IPS DF 6.9 (cell line): ENCODE data around the gene RAD21L1.

Source experiments
- DNase-seq: peaks from one replicate; pipeline ENCODE4 v3.0.0-alpha.2; 2013; ENCODE audit warnings: low read depth, low spot score
- H3K27ac ChIP-seq: one replicate; pipeline ENCODE4 v1.5.1; 2013; ENCODE audit warnings: low read length, control low read depth
- H3K27me3 ChIP-seq: 2 replicates; pipeline ENCODE4 v1.6.1; 2013; ENCODE audit warnings: mild to moderate bottlenecking, low read length; ENCODE audit not compliant: control insufficient read depth, insufficient read depth
- H3K36me3 ChIP-seq: 2 replicates; pipeline ENCODE4 v1.6.1; 2013; ENCODE audit warnings: low read length; ENCODE audit not compliant: control insufficient read depth, insufficient read depth
- H3K4me1 ChIP-seq: 2 replicates; pipeline ENCODE4 v1.6.1; 2013; ENCODE audit warnings: low read length; ENCODE audit not compliant: control insufficient read depth, insufficient read depth
- H3K4me3 ChIP-seq: 2 replicates; pipeline ENCODE4 v1.5.1; 2013; ENCODE audit warnings: mild to moderate bottlenecking, low read length
- H3K9me3 ChIP-seq: 2 replicates; pipeline ENCODE4 v1.6.1; 2013; ENCODE audit warnings: low read length, inconsistent platforms; ENCODE audit not compliant: control insufficient read depth, insufficient read depth
- WGBS: extraction: QIAGEN DNeasy Blood & Tissue Kit; methylation state at CpG from one replicate; pipeline ENCODE4 v1.1.7; 2013; ENCODE audit warnings: mixed read lengths, missing lambda C conversion rate; ENCODE audit not compliant: insufficient read length, insufficient coverage; 5-methylcytosine and 5-hydroxymethylcytosine counted together

Gene RAD21L1

GRCh38 chr20:1199212-1199873 is 26.5 kb upstream of the RAD21L1 start:
- WGBS, result no CpG with 5 or more reads among the region's 7 CpGs
- H3K27me3 ChIP-seq, result no peaks in the 10 kb centered on the region
- no peak overlapping the region for H3K4me3 ChIP-seq
- no peak overlapping the region for H3K27ac ChIP-seq
- no peak for DNase-seq
- H3K36me3 ChIP-seq, result no peaks in the 10 kb centered on the region
- H3K9me3 ChIP-seq, result no peaks in the 10 kb centered on the region
- H3K4me1 ChIP-seq, result no peaks in the 10 kb centered on the region

GRCh38 chr20:1199964-1200363 is 25.9 kb upstream of the RAD21L1 start:
- Histone ChIP-seq H3K27ac (no peak overlapping the region), H3K36me3 (no peaks in the 10 kb centered on the region), H3K9me3 (no peaks in the 10 kb centered on the region), H3K27me3 (no peaks in the 10 kb centered on the region), H3K4me1 (no peaks in the 10 kb centered on the region), H3K4me3 (no peak overlapping the region)
- no CpG with 5 or more reads among the region's 1 CpG for WGBS
- DNase-seq, result no peak

- DNase-seq, result no peak
- no peaks in the 10 kb centered on the region for H3K36me3 ChIP-seq
- no peaks in the 10 kb centered on the region for H3K4me1 ChIP-seq
- no peak within 1 kb of the TSS for H3K4me3 ChIP-seq
- H3K27ac ChIP-seq, result no peak within 1 kb of the TSS
- no peaks in the 10 kb centered on the region for H3K9me3 ChIP-seq
- no peaks in the 10 kb centered on the region for H3K27me3 ChIP-seq
- no CpG with 5 or more reads among the region's 5 CpGs for WGBS
Observed at GRCh38 chr20:1202762-1203504, 22.9 kb upstream of the RAD21L1 start, which contains the start of gene C20orf202. Gene C20orf202 (plus strand): TSS chr20:1203454. CDS start chr20:1203586, 132 bp downstream.

GRCh38 chr20:1203630-1204029 is 22.2 kb upstream of the RAD21L1 start:
- no peaks in the 10 kb centered on the region for H3K27me3 ChIP-seq
- no peaks in the 10 kb centered on the region for H3K4me1 ChIP-seq
- H3K4me3 ChIP-seq, result no peak overlapping the region
- no peak overlapping the region for H3K27ac ChIP-seq
- DNase-seq, result no peak
- H3K36me3 ChIP-seq, result no peaks in the 10 kb centered on the region
- no CpG with 5 or more reads among the region's 5 CpGs for WGBS
- no peaks in the 10 kb centered on the region for H3K9me3 ChIP-seq

GRCh38 chr20:1204113-1204512 is 21.7 kb upstream of the RAD21L1 start:
- no peaks in the 10 kb centered on the region for H3K36me3 ChIP-seq
- no peaks in the 10 kb centered on the region for H3K27me3 ChIP-seq
- H3K9me3 ChIP-seq, result no peaks in the 10 kb centered on the region
- no CpG with 5 or more reads among the region's 5 CpGs for WGBS
- no peaks in the 10 kb centered on the region for H3K4me1 ChIP-seq
- H3K27ac ChIP-seq, result no peak overlapping the region
- H3K4me3 ChIP-seq, result no peak overlapping the region
- no peak for DNase-seq

- no peak overlapping the region for H3K4me3 ChIP-seq
- H3K27me3 ChIP-seq, result no peaks in the 10 kb centered on the region
- DNase-seq, result no peak
- no peaks in the 10 kb centered on the region for H3K9me3 ChIP-seq
- WGBS, result no CpG with 5 or more reads among the region's 2 CpGs
- no peaks in the 10 kb centered on the region for H3K36me3 ChIP-seq
- no peaks in the 10 kb centered on the region for H3K4me1 ChIP-seq
- no peak overlapping the region for H3K27ac ChIP-seq
Observed at GRCh38 chr20:1204576-1204975, 21.3 kb upstream of the RAD21L1 start.

- no peaks in the 10 kb centered on the region for H3K4me1 ChIP-seq
- DNase-seq, result no peak
- no peaks in the 10 kb centered on the region for H3K9me3 ChIP-seq
- H3K27ac ChIP-seq, result no peak overlapping the region
- no peak overlapping the region for H3K4me3 ChIP-seq
- WGBS, result no CpG with 5 or more reads among the region's 8 CpGs
- no peaks in the 10 kb centered on the region for H3K36me3 ChIP-seq
- no peaks in the 10 kb centered on the region for H3K27me3 ChIP-seq
Observed at GRCh38 chr20:1205802-1206201, 20.0 kb upstream of the RAD21L1 start.

- no peaks in the 10 kb centered on the region for H3K27me3 ChIP-seq
- no peak overlapping the region for H3K4me3 ChIP-seq
- no peaks in the 10 kb centered on the region for H3K4me1 ChIP-seq
- no peak overlapping the region for H3K27ac ChIP-seq
- no peaks in the 10 kb centered on the region for H3K9me3 ChIP-seq
- H3K36me3 ChIP-seq, result no peaks in the 10 kb centered on the region
- WGBS, result no CpG with 5 or more reads among the region's 19 CpGs
- DNase-seq, result no peak
Observed at GRCh38 chr20:1206366-1207148, 19.3 kb upstream of the RAD21L1 start.

- Histone ChIP-seq H3K9me3 (no peaks in the 10 kb centered on the region), H3K36me3 (no peaks in the 10 kb centered on the region), H3K4me3 (no peak overlapping the region), H3K27ac (no peak overlapping the region), H3K4me1 (0 out of 2 replicates have a peak, but pooled peaks cover 2% of the 10 kb centered on the region), H3K27me3 (no peaks in the 10 kb centered on the region)
- DNase-seq, result no peak
- no CpG with 5 or more reads among the region's 3 CpGs for WGBS
Observed at GRCh38 chr20:1207293-1207878, 18.5 kb upstream of the RAD21L1 start.
